ENCODE measurements around the gene USE1.

Gene USE1

DNA sequence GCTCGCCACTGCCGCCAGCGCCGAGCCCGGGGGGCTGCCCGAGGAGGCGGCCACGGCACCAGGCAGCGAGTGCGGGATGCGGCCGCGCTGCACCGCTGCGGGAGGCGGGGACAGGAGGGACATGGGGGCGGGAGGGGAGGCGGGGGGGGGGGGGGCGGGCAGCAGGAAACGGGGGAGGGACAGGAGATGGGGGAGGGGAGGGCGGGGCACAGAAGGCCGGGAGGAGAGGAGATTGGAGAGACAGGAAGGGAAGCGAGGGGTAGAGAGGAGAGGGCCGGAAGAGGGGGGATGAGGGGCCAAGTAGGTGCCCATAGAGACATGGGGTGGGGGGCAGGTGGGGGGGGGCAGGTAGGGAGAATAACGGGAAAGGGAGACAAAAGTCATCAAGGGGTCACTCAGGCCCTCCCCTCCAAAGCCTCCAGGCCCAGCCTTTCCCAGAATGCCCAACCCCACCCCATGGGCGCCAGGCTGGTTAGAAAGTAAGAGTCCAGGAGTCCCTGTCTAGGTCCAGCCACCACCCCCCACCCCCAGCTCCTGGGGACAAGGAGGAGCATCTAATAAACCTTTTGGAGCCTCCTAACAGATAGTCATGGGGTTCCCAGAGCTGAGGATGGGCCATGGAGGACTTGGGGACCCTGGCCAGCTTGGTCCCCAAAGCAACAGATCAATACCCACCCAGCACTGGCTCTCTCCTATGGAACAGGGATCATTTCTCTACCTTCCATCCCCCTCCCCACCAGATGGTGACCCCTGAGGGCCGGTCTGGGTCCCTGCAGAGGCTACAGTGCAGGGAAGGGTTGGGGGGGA lies 21.0 kb downstream of the USE1 start:
- DNase-seq, result no peak

DNA sequence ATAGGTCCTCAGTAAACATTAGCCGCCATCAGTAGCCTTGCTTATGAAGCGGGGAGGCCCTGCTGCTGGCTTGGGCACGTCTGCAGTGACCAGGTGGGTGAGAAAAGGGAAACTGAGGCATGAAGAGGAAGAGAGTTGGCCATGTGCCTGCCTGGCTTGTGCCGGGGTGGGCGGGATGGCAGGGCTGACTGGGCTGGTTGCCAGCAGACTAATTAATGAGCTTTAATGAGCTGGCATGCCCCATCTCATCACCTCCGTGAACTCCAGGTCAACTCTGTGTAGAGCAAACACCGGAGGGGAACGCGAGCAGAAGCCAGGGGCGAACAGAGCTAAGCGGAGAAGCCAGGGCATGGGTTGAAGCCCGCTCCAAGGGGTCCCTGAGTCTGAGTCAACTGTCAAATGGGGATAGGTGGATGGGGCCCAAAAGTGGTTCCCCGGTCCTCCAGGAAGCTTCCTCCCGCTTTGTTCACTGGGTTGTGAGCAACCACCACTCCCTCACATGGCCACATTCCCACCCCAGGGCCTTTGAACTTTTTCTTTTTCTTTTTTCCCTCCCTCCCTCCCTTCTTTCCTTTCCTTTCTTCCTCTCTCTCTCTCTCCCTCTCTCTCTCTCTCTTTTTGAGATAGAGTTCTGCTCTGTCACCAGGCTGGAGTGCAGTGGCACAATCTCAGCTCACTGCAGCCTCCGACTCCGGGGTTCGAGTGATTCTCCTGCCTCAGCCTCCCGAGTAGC lies 21.8 kb downstream of the USE1 start:
- no peak for DNase-seq

- no peak for DNase-seq
These were observed 22.9 kb downstream of the USE1 start for GRCh38 chr19:17237747-17238706.

DNA sequence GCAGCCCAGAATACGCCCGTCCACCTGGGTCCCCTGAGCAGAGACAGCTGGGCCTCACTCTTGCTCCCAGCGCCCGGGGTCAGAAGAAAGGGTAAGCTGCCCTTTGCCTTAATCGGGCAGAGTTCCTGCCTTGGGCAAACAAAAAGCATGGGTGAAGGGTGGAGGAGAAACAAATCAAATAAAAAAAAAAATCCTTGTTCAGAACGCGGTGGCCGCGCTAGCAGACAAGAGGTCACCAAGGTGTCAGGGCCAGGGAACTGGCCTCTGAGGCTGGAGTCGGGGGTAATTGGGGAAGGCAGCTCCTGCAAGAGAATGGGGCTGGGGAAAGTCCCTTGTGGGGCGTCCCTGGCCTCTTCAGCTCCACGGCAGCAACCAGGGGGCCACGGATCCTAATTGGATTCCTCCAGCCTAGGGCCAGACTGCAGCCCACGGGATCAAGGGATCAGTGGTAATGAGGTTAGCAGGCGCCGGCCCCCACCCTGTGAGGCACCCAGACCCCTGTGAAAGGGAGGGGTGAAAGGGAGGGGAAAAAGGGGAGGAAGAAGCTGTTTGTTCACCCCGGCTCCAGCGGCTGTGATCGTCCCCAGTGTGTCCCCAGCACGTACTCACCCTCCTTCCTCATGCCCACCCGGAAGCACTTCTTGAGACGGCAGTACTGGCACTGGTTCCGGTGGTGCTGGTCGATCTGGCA lies 25.1 kb downstream of the USE1 start:
- no peak for DNase-seq

GRCh38 chr19:17240826-17241399 lies 25.8 kb downstream of the USE1 start:
- DNase-seq, result no peak

DNA sequence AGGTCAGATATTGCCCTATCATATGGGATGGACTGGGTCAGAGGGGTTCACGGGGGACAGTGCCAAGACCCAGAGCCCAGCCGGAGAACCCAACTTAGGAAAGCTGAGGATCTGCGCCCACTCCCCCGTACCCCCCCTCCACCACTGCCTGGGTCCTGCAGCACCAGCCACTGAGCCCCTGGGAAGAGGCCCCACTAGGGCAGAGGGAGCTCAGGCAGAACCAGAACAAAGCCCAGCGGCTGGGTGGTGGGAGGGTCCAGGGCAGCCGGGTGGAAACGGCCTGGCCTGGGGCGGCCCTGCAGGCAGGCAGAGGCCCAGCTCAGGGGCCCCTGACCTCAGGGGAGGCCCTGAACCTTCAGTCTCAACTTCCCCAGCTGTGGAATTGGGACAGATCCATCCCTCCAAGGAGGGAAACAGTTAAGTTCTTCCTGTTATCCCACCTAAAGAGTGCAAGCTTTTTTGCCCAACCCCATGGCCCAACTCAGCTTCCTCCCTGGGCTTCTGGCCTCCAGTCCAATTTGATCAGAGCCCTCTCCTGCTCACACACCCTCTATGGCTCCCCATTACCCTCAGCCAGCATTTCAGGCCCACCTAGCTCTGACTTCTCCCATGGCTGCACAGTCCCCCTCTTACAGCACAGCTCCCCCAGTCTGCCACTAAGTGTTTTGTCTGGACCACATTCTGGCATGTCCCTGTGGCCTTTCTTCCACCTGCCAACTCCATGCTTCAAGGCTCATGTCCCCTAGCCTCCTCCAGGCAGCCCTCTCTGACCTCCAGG lies 27.5 kb downstream of the USE1 start:
- no peak for DNase-seq

- DNase-seq, result no peak
These were observed 28.2 kb downstream of the USE1 start for GRCh38 chr19:17243211-17243829.

GRCh38 chr19:17243830-17244617 lies 28.9 kb downstream of the USE1 start:
- no peak for DNase-seq

DNA sequence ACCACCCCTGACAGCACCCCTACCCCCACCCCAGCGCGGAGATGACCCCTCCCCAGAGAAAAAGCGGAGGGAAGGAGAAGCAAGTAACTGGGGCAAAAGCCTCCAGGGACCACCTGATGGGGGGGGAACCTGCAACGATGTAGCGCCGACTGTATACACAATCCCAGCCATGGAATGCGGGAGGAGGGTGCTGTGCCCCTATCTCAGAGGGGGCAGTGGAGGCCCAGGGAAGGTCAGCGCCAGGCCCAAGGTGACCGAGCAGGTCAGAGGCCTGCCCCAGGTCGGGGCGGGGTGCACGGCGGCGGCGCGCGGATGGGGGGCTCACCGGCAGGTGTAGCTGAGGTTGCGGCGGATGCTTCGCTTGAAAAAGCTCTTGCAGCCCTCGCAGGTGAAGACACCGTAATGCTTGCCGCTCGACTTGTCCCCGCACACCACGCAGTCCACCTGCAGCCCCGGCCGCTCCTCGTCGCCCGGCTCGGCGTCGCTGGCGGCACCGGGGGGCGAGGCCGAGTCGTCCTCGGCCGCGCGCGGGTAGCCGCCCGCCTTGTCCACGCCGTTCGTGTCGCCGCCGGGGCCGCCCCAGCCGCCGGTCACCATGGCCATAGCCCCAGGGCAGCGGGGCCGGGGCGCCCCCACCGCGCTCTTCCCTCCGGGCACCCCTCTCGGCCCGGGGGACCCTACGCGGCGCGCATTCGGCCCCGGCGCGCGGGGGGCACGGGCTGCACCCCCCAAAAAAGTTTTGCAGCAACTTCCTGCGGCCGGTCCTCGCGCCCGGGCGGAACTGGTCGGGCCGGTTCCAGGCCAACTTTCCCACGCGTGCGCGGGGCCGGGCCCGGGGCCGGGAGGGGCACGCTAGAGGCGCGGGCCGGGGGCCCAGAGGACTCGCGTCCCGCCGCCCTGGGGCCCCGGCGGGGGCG lies 29.7 kb downstream of the USE1 start:
- DNase-seq, result no peak

DNA sequence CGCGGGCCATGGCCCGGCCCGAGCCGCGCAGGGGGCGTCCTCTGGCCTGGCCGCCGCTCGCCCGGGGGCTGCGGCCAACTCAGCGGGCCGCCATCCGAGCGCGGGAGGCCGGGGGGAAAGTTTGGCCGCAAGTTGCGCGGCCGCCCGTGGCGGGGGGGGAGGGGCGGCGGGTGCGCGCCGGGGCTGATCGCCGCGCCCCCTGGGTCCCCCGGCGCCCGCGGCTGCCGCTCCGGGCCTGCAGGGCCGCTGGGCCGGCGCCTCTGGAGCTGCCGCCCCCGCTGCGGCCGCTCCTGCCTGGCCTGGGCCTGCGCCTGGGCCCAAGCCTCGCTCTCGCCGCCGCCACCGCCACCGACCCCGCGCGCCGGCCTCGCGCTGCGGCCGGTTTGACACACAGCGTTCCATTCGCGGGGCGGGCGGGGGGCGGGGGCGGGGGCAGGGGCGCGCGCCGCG lies 30.4 kb downstream of the USE1 start, which contains the start of gene NR2F6:
TSS of gene NR2F6 (minus strand) at position 385 of the 450 bp plus-strand sequence. CDS start 699 bp downstream, outside the sequence.
- no peak for DNase-seq

- DNase-seq, result no peak
These were observed 31.7 kb downstream of the USE1 start for GRCh38 chr19:17246681-17247425.

DNA sequence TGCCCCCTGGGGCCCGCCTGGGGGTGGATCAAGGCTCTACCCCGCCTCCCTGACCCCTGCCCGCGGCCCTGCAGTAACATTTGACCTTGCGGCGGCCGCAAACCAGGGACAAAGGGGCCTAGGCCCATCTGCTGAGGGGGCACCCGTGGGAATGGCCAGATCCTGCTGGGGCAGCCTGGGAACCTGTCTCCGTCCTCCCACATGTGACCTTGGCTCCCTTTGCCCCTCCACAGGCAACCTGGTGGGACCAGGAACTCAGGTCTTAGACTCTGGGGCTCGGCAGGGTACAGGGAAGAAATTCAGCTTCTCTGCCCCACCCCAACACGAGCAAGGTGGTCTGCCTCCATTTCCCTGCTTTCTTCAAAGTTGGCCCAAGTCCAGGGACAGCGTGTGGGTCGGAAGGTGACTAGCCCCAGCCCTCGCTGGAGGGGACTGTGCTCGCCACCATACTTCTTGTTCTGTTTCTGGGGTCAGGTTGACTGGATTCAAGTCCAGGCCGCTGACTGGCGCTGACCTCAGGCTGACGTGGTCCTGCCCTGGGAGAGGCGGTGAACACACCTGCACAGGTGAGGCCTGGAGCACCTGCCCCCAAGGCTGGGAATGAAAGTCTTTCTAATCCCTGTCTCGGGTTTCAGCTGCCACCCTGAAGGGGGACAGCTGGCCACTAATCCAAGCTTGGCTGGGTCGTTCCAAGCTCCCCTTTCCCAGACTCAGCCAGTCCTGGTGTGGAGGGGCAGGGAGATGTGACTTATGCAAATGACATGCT lies 33.0 kb downstream of the USE1 start:
- DNase-seq, result no peak

DNA sequence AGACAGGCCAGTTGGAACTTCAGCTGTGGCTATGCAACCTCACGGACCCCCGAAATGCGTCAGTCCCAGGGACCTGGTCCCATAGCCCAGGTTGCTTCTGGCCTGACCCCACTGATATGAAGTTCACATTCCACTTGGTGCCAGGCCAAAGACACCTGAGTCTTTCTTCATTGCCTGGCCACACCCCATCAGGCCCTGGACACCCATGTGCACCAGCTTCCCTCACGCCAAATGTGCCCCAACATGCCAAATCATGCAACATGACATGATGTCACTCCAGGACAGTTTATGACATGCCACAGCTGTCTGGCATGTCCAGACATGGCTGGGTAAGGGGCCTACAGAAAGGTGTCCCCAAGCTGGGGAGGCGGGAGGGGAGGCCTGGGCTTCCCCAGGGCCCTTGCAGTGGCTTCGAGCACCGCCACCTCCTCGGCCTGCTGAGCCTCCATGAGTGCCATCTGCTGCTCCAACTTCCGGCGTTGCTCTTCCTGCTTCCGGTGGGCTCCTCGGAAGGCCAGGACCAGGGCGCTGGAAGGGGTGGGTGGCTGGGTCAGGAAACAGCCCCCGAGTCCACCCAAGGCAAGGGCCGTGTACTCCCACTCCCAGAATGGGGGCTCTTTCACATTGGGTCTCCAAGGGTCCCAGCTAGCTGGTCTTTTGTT lies 34.9 kb downstream of the USE1 start:
- no peak for DNase-seq

- no peak for DNase-seq
These were observed 39.5 kb downstream of the USE1 start for GRCh38 chr19:17254636-17255035.

- no peak for DNase-seq
These were observed 40.0 kb downstream of the USE1 start for GRCh38 chr19:17255150-17255621.

- DNase-seq, result no peak
These were observed 41.0 kb downstream of the USE1 start for GRCh38 chr19:17256130-17256529.

Data from stimulated activated CD4-positive, alpha-beta T cell treated with anti-CD3 and anti-CD28 coated beads, Interleukin-4, amount 100 ng/mL, for 1 hour (primary cell).